OCI-LY3 (cell line): ENCODE data around the gene ENOX2.

ENCODE experiments used
- H2AFZ ChIP-seq: fragments of 200-600, 300-600 bp; shearing (Covaris generic); 2 replicates; pipeline ENCODE4 v1.6.0; 2014; ENCODE audit warnings: antibody characterized with exemption, low read depth, low read length
- H3K27ac ChIP-seq: fragments of 200-600, 300-600 bp; sonication (generic); 2 replicates; pipeline ENCODE4 v1.5.1; 2014; ENCODE audit warnings: mild to moderate bottlenecking, low read length, moderate library complexity, mixed read lengths
- H3K27me3 ChIP-seq: fragments of 200-600, 300-600 bp; sonication (generic); 2 replicates; pipeline ENCODE4 v1.6.1; 2014; ENCODE audit warnings: low read depth, low read length, mixed read lengths
- H3K36me3 ChIP-seq: fragments of 200-600, 300-600 bp; sonication (generic); replicated peaks from 2 replicates; pipeline ENCODE3; 2014; ENCODE audit warnings: low read depth, low read length, mixed read lengths
- H3K4me1 ChIP-seq: fragments of 300-600, 200-600 bp; sonication (generic); 2 replicates; pipeline ENCODE4 v1.6.1; 2014; ENCODE audit warnings: low read length, mixed read lengths
- H3K4me2 ChIP-seq: fragments of 200-600, 300-600 bp; sonication (generic); 2 replicates; pipeline ENCODE4 v1.6.1; 2014; ENCODE audit warnings: low read length, mixed read lengths
- H3K4me3 ChIP-seq: fragments of 300-600, 200-600 bp; sonication (generic); 2 replicates; pipeline ENCODE4 v1.5.1; 2014; ENCODE audit warnings: antibody characterized with exemption, mild to moderate bottlenecking, low read length, moderate library complexity
- H3K79me2 ChIP-seq: fragments of 300-600, 200-600 bp; shearing (Covaris generic); 2 replicates; pipeline ENCODE4 v1.6.1; 2014; ENCODE audit warnings: mild to moderate bottlenecking, low read length, mixed read lengths
- H3K9ac ChIP-seq: fragments of 300-600, 200-600 bp; shearing (Covaris generic); 2 replicates; pipeline ENCODE4 v1.6.0; 2014; ENCODE audit warnings: mild to moderate bottlenecking, low read length, moderate library complexity
- H3K9me3 ChIP-seq: fragments of 200-600, 300-600 bp; shearing (Covaris generic); 2 replicates; pipeline ENCODE4 v1.6.1; 2014; ENCODE audit warnings: low read length, mixed read lengths; ENCODE audit not compliant: insufficient read depth
- H4K20me1 ChIP-seq: fragments of 200-600, 300-600 bp; sonication (generic); 2 replicates; pipeline ENCODE4 v1.6.1; 2016; ENCODE audit warnings: low read length, mixed read lengths; ENCODE audit not compliant: insufficient read depth
- CTCF ChIP-seq: fragments of 200-600, 300-600 bp; sonication (generic); IDR thresholded peaks from 2 replicates; pipeline ENCODE4 v1.5.1; 2014; ENCODE audit warnings: antibody characterized with exemption, low read length, low read depth
- EZH2phosphoT487 ChIP-seq: fragments of 200-600 bp; shearing (Covaris generic); IDR thresholded peaks from 2 replicates; pipeline ENCODE4 v1.6.1; 2018; ENCODE audit warnings: antibody characterized with exemption, mixed run types, low read depth

The ENOX2 gene

GRCh38 chrX:130647468-130647867, 255.5 kb downstream of the ENOX2 start:
- Histone ChIP-seq H2AFZ (no peak overlapping the region), H3K4me2 (no peak overlapping the region), H4K20me1 (no peaks in the 10 kb centered on the region), H3K27me3 (no peaks in the 10 kb centered on the region), H3K4me3 (no peak overlapping the region), H3K36me3 (no peaks in the 10 kb centered on the region), H3K4me1 (no peaks in the 10 kb centered on the region), H3K79me2 (no peaks in the 10 kb centered on the region), H3K9ac (no peak overlapping the region), H3K27ac (no peak overlapping the region), H3K9me3 (no peaks in the 10 kb centered on the region)
- TF ChIP-seq EZH2phosphoT487: no peak
- TF ChIP-seq CTCF: no peak

- Histone ChIP-seq H3K27me3 (no peaks in the 10 kb centered on the region), H3K4me2 (no peak overlapping the region), H3K4me1 (no peaks in the 10 kb centered on the region), H4K20me1 (no peaks in the 10 kb centered on the region), H3K36me3 (no peaks in the 10 kb centered on the region), H3K9me3 (no peaks in the 10 kb centered on the region), H3K79me2 (no peaks in the 10 kb centered on the region), H3K9ac (no peak overlapping the region), H3K27ac (no peak overlapping the region), H3K4me3 (no peak overlapping the region), H2AFZ (no peak overlapping the region)
- no peak for TF ChIP-seq EZH2phosphoT487
- TF ChIP-seq CTCF: no peak
Measured at GRCh38 chrX:130645955-130646583, 256.9 kb downstream of the ENOX2 start.

- no peak overlapping the region for H3K9ac ChIP-seq
- no peaks in the 10 kb centered on the region for H4K20me1 ChIP-seq
- TF ChIP-seq CTCF (no peak), EZH2phosphoT487 (no peak)
- no peaks in the 10 kb centered on the region for H3K36me3 ChIP-seq
- no peak overlapping the region for H3K4me3 ChIP-seq
- no peaks in the 10 kb centered on the region for H3K79me2 ChIP-seq
- H3K27ac ChIP-seq: no peak overlapping the region
- no peak overlapping the region for H3K4me2 ChIP-seq
- no peak overlapping the region for H2AFZ ChIP-seq
- no peaks in the 10 kb centered on the region for H3K4me1 ChIP-seq
- no peaks in the 10 kb centered on the region for H3K27me3 ChIP-seq
- H3K9me3 ChIP-seq: no peaks in the 10 kb centered on the region
Measured at GRCh38 chrX:130637591-130637990, 265.4 kb downstream of the ENOX2 start.

GRCh38 chrX:130636277-130636676, 266.7 kb downstream of the ENOX2 start:
- H3K4me3 ChIP-seq: no peak overlapping the region
- no peaks in the 10 kb centered on the region for H3K9me3 ChIP-seq
- H3K4me1 ChIP-seq: no peaks in the 10 kb centered on the region
- no peaks in the 10 kb centered on the region for H3K27me3 ChIP-seq
- H2AFZ ChIP-seq: no peak overlapping the region
- H3K9ac ChIP-seq: no peak overlapping the region
- no peak overlapping the region for H3K4me2 ChIP-seq
- no peak for TF ChIP-seq EZH2phosphoT487
- no peak for TF ChIP-seq CTCF
- H3K27ac ChIP-seq: no peak overlapping the region
- no peaks in the 10 kb centered on the region for H3K79me2 ChIP-seq
- H3K36me3 ChIP-seq: no peaks in the 10 kb centered on the region
- H4K20me1 ChIP-seq: no peaks in the 10 kb centered on the region
